H9 (cell line): ENCODE measurements around the gene PLK2. TPM values are rescaled to one million over a fixed set of nuclear protein-coding genes. Genes with fewer than 3 reads are reported as not detected.

Source experiments
- DNase-seq: peaks from one replicate; pipeline ENCODE4 v3.0.0-alpha.2; 2017
- H2AFZ ChIP-seq: one replicate; pipeline ENCODE4 v1.6.1; 2013; ENCODE audit warnings: mild to moderate bottlenecking, low read length, control low read depth, moderate library complexity
- H2AK5ac ChIP-seq: 2 replicates; pipeline ENCODE4 v1.6.1; 2013; ENCODE audit warnings: low read length, control low read depth, mixed read lengths; ENCODE audit not compliant: insufficient read length
- H2BK120ac ChIP-seq: one replicate; pipeline ENCODE4 v1.6.1; 2013; ENCODE audit warnings: low read depth, mild to moderate bottlenecking, low read length, control low read depth, inconsistent platforms; ENCODE audit not compliant: poor library complexity, severe bottlenecking
- H2BK12ac ChIP-seq: 2 replicates; pipeline ENCODE4 v1.6.1; 2013; ENCODE audit warnings: low read length, control low read depth, mixed read lengths, low read depth; ENCODE audit not compliant: insufficient read length
- H2BK15ac ChIP-seq: 2 replicates; pipeline ENCODE4 v1.6.1; 2013; ENCODE audit warnings: low read depth, low read length, control low read depth
- H2BK20ac ChIP-seq: one replicate; pipeline ENCODE4 v1.6.1; 2013; ENCODE audit warnings: low read depth, mild to moderate bottlenecking, low read length, control low read depth, inconsistent platforms; ENCODE audit not compliant: poor library complexity, severe bottlenecking
- H2BK5ac ChIP-seq: 2 replicates; pipeline ENCODE4 v1.6.1; 2013; ENCODE audit warnings: low read length, control low read depth, mixed read lengths; ENCODE audit not compliant: insufficient read length
- H3K14ac ChIP-seq: 2 replicates; pipeline ENCODE4 v1.6.1; 2013; ENCODE audit warnings: low read length, control low read depth; ENCODE audit not compliant: insufficient read depth
- H3K18ac ChIP-seq: 2 replicates; pipeline ENCODE4 v1.6.1; 2013; ENCODE audit warnings: low read depth, mild to moderate bottlenecking, mixed read lengths, low read length, control low read depth; ENCODE audit not compliant: insufficient read length
- H3K23ac ChIP-seq: 2 replicates; pipeline ENCODE4 v1.6.1; 2013; ENCODE audit warnings: low read length, control low read depth, mixed read lengths, low read depth; ENCODE audit not compliant: insufficient read length
- H3K23me2 ChIP-seq: 2 replicates; pipeline ENCODE4 v1.6.1; 2013; ENCODE audit warnings: low read depth, mild to moderate bottlenecking, mixed read lengths, low read length, control low read depth; ENCODE audit not compliant: insufficient read length, poor library complexity, severe bottlenecking
- H3K27ac ChIP-seq: 2 replicates; pipeline ENCODE4 v1.5.1; 2013; ENCODE audit warnings: low read length, control low read depth, mixed read lengths, low read depth; ENCODE audit not compliant: insufficient read length
- H3K27me3 ChIP-seq: 2 replicates; pipeline ENCODE4 v1.6.1; 2013; ENCODE audit warnings: low read length, control low read depth, inconsistent platforms; ENCODE audit not compliant: insufficient read depth
- H3K4ac ChIP-seq: 2 replicates; pipeline ENCODE4 v1.6.1; 2013; ENCODE audit warnings: low read depth, mild to moderate bottlenecking, control low read depth, inconsistent platforms, low read length, moderate library complexity
- H3K4me1 ChIP-seq: 2 replicates; pipeline ENCODE4 v1.6.1; 2013; ENCODE audit warnings: low read length, control low read depth, inconsistent platforms; ENCODE audit not compliant: insufficient read depth
- H3K4me2 ChIP-seq: 2 replicates; pipeline ENCODE4 v1.6.1; 2013; ENCODE audit warnings: low read length, control low read depth, mixed read lengths; ENCODE audit not compliant: insufficient read length, insufficient read depth
- H3K56ac ChIP-seq: 2 replicates; pipeline ENCODE4 v1.6.1; 2013; ENCODE audit warnings: low read depth, mild to moderate bottlenecking, mixed read lengths, low read length, control low read depth; ENCODE audit not compliant: insufficient read length
- H3K79me1 ChIP-seq: 2 replicates; pipeline ENCODE4 v1.6.1; 2013; ENCODE audit warnings: low read depth, mild to moderate bottlenecking, moderate library complexity, low read length, control low read depth, inconsistent platforms; ENCODE audit not compliant: insufficient read depth, poor library complexity, severe bottlenecking
- H3K79me2 ChIP-seq: 2 replicates; pipeline ENCODE4 v1.6.1; 2013; ENCODE audit warnings: low read length, control low read depth, inconsistent platforms; ENCODE audit not compliant: insufficient read depth
- H3K9ac ChIP-seq: 2 replicates; pipeline ENCODE4 v1.6.1; 2013; ENCODE audit warnings: low read length, control low read depth, mixed read lengths; ENCODE audit not compliant: insufficient read length; ENCODE audit errors: extremely low read depth
- H3K9me3 ChIP-seq: one replicate; pipeline ENCODE4 v1.6.1; 2013; ENCODE audit warnings: low read depth, low read length, inconsistent platforms; ENCODE audit not compliant: control insufficient read depth
- H3T11ph ChIP-seq: one replicate; pipeline ENCODE4 v1.6.1; 2013; ENCODE audit warnings: mild to moderate bottlenecking, low read length, control low read depth, inconsistent platforms
- H4K20me1 ChIP-seq: one replicate; pipeline ENCODE4 v1.6.1; 2013; ENCODE audit not compliant: control insufficient read depth, insufficient read length, insufficient read depth
- H4K5ac ChIP-seq: 2 replicates; pipeline ENCODE4 v1.6.1; 2013; ENCODE audit warnings: low read depth, mild to moderate bottlenecking, mixed read lengths, low read length, control low read depth; ENCODE audit not compliant: insufficient read length
- H4K8ac ChIP-seq: replicated peaks from 2 replicates; pipeline ENCODE4 v1.6.1; 2013; ENCODE audit warnings: low read length, control low read depth, mixed read lengths, low read depth; ENCODE audit not compliant: insufficient read length
- H4K91ac ChIP-seq: 2 replicates; pipeline ENCODE4 v1.6.1; 2013; ENCODE audit warnings: low read depth, mild to moderate bottlenecking, moderate library complexity, mixed read lengths, low read length, control low read depth; ENCODE audit not compliant: insufficient read length
- H3K27ac Mint-ChIP-seq, 3 experiments: 2 replicates in 2 of 3; 3 replicates in 1 of 3; pipeline ENCODE4 v1.8.0; 2020 to 2021; ENCODE audit warnings: mixed read lengths in 3 of 3, mild to moderate bottlenecking in 1 of 3, moderate library complexity in 1 of 3
- H3K27me3 Mint-ChIP-seq: 2 replicates; pipeline ENCODE4 v1.8.0; 2021; ENCODE audit warnings: low read depth, mild to moderate bottlenecking, moderate library complexity, mixed read lengths
- H3K36me3 Mint-ChIP-seq, 3 experiments: 2 replicates in 2 of 3; 3 replicates in 1 of 3; pipeline ENCODE4 v1.8.0; 2020 to 2021; ENCODE audit warnings: low read depth in 3 of 3, mixed read lengths in 3 of 3; ENCODE audit not compliant: insufficient read depth in 1 of 3
- H3K4me1 Mint-ChIP-seq, 2 experiments: 2 replicates each; pipeline ENCODE4 v1.8.0; 2020; ENCODE audit warnings: mixed read lengths in 2 of 2
- H3K4me3 Mint-ChIP-seq, 2 experiments: 2 replicates in 1 of 2; 3 replicates in 1 of 2; pipeline ENCODE4 v1.8.0; 2020 to 2021; ENCODE audit warnings: mild to moderate bottlenecking in 2 of 2, mixed read lengths in 2 of 2, moderate library complexity in 1 of 2
- H3K9me3 Mint-ChIP-seq, 2 experiments: 2 replicates in 1 of 2; 3 replicates in 1 of 2; pipeline ENCODE4 v1.8.0; 2020; ENCODE audit warnings: mild to moderate bottlenecking in 2 of 2, mixed read lengths in 2 of 2, moderate library complexity in 1 of 2
- CTCF ChIP-seq: fragments of 200-600 bp; sonication (generic); conservative IDR thresholded peaks from 3 replicates; pipeline ENCODE4 v1.8.0; 2021; ENCODE audit warnings: antibody characterized with exemption, mild to moderate bottlenecking
- WGBS: extraction: QIAGEN DNeasy Blood & Tissue Kit; methylation state at CpG from one replicate; pipeline ENCODE4 v1.1.7; 2013; ENCODE audit warnings: missing lambda C conversion rate, low lambda C conversion rate, mixed read lengths; ENCODE audit not compliant: insufficient read length; ENCODE audit errors: extremely low coverage; 5-methylcytosine and 5-hydroxymethylcytosine counted together
- total RNA-seq: library from RNA; stranded (reverse); gene quantifications from 2 replicates; pipeline ENCODE4 v1.2.1, GENCODE V29; 2021

Gene PLK2
- total RNA-seq, 1 experiment from 2014 or later = 26.2 TPM

- H3K27me3 Mint-ChIP-seq = no peaks in the 10 kb centered on the region
- no CpG with 5 or more reads among the region's 3 CpGs for WGBS
Observed at GRCh38 chr5:58496488-58496887, 36.6 kb upstream of the PLK2 start.

More at GRCh38 chr5:58496488-58496887, 36.6 kb upstream of the PLK2 start:
- TF ChIP-seq CTCF = peak; percentile 74
- Histone ChIP-seq H2BK120ac (no peak overlapping the region), H3K4me1 (0 out of 2 replicates have a peak, but pooled peaks cover 2% of the 10 kb centered on the region), H3K9ac (no peak overlapping the region), H2AK5ac (no peak overlapping the region), H3K27ac (no peak overlapping the region), H3K23me2 (no peaks in the 10 kb centered on the region), H4K91ac (no peak overlapping the region), H3K27me3 (no peaks in the 10 kb centered on the region), H3K9me3 (no peaks in the 10 kb centered on the region), H2BK20ac (no peak overlapping the region), H2BK5ac (no peak overlapping the region), H3K79me1 (no peaks in the 10 kb centered on the region), H3K23ac (no peak overlapping the region), H3K79me2 (no peaks in the 10 kb centered on the region), H3K56ac (no peak overlapping the region), H2BK15ac (no peak overlapping the region), H4K20me1 (no peaks in the 10 kb centered on the region), H2AFZ (no peak overlapping the region), H2BK12ac (no peak overlapping the region), H3K18ac (no peak overlapping the region), H3K4ac (no peak overlapping the region), H3K4me2 (no peak overlapping the region), H4K5ac (no peak overlapping the region), H3K14ac (no peak overlapping the region), H4K8ac (no peak overlapping the region), H3T11ph (no peak overlapping the region)
- peak; percentile 38 for DNase-seq
- no peaks in the 10 kb centered on the region for H3K9me3 Mint-ChIP-seq
- no peaks in the 10 kb centered on the region for H3K36me3 Mint-ChIP-seq
- H3K4me3 Mint-ChIP-seq = no peak overlapping the region
- no peak overlapping the region for H3K27ac Mint-ChIP-seq
- H3K4me1 Mint-ChIP-seq = peaks cover 18 to 19% of the 10 kb centered on the region in 2 experiments
